ENCODE measurements around the gene POLDIP3.
A peak's percentile ranks its signal among the peaks of the same experiment; 100 is the strongest.

POLDIP3 gene

GRCh38 chr22:42601879-42602465, 12.7 kb downstream of the POLDIP3 start:
- no peak for DNase-seq (ENCODE audit: low read depth)
- no peak for TF ChIP-seq CTCF (conservative IDR thresholded peaks at IDR 0.05; ENCODE audit: low read depth, low read length)
- no peak overlapping the region for H3K4me3 ChIP-seq (ENCODE audit: low read depth, low read length)

- TF ChIP-seq CTCF (conservative IDR thresholded peaks at IDR 0.05; ENCODE audit: low read depth, low read length) = peak; percentile 6
- DNase-seq (ENCODE audit: low read depth) = no peak
- no peak overlapping the region for H3K4me3 ChIP-seq (ENCODE audit: low read depth, low read length)
Observed at GRCh38 chr22:42596863-42597530, 17.7 kb downstream of the POLDIP3 start.

- DNase-seq (ENCODE audit: low read depth) = peak; percentile 58
- no peak overlapping the region for H3K4me3 ChIP-seq (ENCODE audit: low read depth, low read length)
- TF ChIP-seq CTCF (conservative IDR thresholded peaks at IDR 0.05; ENCODE audit: low read depth, low read length) = no peak
Observed at GRCh38 chr22:42596336-42596735, 18.3 kb downstream of the POLDIP3 start.

GRCh38 chr22:42595434-42595833, 19.2 kb downstream of the POLDIP3 start:
- DNase-seq (ENCODE audit: low read depth) = no peak
- no peak overlapping the region for H3K4me3 ChIP-seq (ENCODE audit: low read depth, low read length)
- TF ChIP-seq CTCF (conservative IDR thresholded peaks at IDR 0.05; ENCODE audit: low read depth, low read length) = no peak

- no peak overlapping the region for H3K4me3 ChIP-seq (ENCODE audit: low read depth, low read length)
- DNase-seq (ENCODE audit: low read depth) = no peak
- TF ChIP-seq CTCF (conservative IDR thresholded peaks at IDR 0.05; ENCODE audit: low read depth, low read length) = no peak
Observed at GRCh38 chr22:42591987-42592386, 22.7 kb downstream of the POLDIP3 start.

- H3K4me3 ChIP-seq (ENCODE audit: low read depth, low read length) = no peak overlapping the region
- no peak for TF ChIP-seq CTCF (conservative IDR thresholded peaks at IDR 0.05; ENCODE audit: low read depth, low read length)
- no peak for DNase-seq (ENCODE audit: low read depth)
Observed at GRCh38 chr22:42587588-42588175, 27.0 kb downstream of the POLDIP3 start.
